LNCaP clone FGC (cell line): Measurements from ENCODE around the gene EPB41L5.
A peak's percentile ranks its signal among the peaks of the same experiment; 100 is the strongest.

Source experiments
- DNase-seq: peaks from one replicate; pipeline ENCODE4 v3.0.0-alpha.2; 2011; ENCODE audit warnings: low read depth
- H3K4me3 ChIP-seq: 2 replicates; pipeline ENCODE4 v1.5.1; 2011; ENCODE audit warnings: mild to moderate bottlenecking, low read depth, low read length, control low read depth
- TF ChIP-seq, protein P1 (sequence below): IDR thresholded peaks from 2 replicates; pipeline ENCODE4 v1.5.1; 2012; ENCODE audit warnings: mild to moderate bottlenecking; ENCODE audit not compliant: control insufficient read depth, insufficient read depth; ENCODE audit errors: extremely low read depth

Gene EPB41L5

DNA sequence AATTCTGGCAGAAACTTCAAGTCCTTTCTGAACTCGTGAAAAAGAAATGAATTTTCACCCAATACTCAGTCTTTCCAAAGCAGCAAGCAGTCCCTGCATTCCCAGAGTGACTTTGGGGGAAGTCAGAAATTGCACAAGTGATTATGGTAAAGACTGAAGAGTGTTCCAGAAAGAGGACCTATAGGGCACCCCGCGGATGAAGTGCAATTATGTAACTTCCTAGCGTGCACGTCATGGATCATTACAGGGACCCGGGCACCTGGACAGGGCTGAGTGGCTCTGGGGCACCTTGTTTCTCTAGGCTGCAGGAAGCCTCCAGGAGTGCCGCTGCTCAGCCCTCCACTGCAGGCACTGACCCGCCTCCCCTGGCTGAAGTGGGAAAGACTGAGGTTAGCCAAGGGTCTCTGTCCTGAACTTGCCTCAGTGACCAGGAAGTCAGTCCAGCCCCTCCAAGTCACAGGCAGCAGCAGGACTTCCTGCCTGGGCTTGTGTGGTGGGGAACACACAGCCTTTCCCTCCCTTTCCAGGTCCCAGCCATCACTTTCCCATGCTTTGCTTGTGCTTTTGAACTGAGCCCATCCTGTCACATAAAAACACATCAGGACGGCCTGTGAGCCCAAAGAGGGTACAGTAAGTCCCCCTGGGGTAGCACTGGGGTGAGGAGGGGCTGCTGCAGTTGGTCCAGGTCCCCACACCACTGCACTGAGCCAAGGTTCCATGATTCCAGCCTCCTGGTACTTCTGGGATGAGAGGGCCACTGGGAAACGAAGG lies 190.6 kb downstream of the EPB41L5 start:
- no peak for DNase-seq
- TF ChIP-seq, protein P1, sequence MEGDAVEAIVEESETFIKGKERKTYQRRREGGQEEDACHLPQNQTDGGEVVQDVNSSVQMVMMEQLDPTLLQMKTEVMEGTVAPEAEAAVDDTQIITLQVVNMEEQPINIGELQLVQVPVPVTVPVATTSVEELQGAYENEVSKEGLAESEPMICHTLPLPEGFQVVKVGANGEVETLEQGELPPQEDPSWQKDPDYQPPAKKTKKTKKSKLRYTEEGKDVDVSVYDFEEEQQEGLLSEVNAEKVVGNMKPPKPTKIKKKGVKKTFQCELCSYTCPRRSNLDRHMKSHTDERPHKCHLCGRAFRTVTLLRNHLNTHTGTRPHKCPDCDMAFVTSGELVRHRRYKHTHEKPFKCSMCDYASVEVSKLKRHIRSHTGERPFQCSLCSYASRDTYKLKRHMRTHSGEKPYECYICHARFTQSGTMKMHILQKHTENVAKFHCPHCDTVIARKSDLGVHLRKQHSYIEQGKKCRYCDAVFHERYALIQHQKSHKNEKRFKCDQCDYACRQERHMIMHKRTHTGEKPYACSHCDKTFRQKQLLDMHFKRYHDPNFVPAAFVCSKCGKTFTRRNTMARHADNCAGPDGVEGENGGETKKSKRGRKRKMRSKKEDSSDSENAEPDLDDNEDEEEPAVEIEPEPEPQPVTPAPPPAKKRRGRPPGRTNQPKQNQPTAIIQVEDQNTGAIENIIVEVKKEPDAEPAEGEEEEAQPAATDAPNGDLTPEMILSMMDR: no peak
- no peak overlapping the region for H3K4me3 ChIP-seq

DNA sequence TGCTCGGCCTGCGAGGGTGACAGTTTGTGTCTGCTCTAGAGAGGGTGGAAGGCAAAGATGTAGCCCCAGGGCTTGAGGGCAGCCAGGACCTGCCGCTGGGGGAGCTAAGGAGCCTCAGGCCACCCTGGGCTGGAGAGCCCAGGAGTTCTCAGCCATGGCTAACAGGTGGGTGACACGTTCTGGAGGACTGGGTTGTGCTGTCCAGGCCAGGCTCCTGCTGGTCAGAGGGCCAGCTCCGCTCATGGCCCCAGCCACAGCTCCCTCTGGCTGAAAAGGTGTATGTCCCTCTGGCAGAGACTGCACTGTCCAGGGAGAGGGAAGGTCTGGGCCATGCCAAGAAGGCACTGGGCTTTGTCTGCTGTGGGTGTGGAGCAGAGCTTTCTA lies 191.1 kb downstream of the EPB41L5 start:
- TF ChIP-seq, protein P1: no peak
- no peak overlapping the region for H3K4me3 ChIP-seq
- DNase-seq: no peak

DNA sequence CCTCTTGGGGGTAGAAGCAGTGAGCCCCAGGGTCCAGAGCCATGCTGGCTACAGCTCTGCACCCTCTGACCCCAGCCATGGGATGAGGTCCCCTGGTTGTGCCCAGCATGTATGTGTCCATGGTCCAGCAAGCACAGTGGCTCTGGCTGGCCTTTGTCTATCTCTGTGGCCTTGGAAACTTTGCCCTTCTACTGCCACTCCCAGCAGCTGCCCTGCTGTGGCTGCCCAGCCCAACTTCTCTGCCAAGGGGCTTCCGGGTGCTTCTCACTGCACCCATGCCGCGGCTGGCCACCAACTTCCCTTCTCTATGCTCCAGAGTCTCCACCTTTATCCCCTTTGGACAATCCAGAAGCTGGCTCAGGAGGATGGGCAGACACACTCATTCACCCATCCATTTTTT lies 191.5 kb downstream of the EPB41L5 start:
- H3K4me3 ChIP-seq: no peak overlapping the region
- TF ChIP-seq, protein P1: no peak
- DNase-seq: no peak

DNA sequence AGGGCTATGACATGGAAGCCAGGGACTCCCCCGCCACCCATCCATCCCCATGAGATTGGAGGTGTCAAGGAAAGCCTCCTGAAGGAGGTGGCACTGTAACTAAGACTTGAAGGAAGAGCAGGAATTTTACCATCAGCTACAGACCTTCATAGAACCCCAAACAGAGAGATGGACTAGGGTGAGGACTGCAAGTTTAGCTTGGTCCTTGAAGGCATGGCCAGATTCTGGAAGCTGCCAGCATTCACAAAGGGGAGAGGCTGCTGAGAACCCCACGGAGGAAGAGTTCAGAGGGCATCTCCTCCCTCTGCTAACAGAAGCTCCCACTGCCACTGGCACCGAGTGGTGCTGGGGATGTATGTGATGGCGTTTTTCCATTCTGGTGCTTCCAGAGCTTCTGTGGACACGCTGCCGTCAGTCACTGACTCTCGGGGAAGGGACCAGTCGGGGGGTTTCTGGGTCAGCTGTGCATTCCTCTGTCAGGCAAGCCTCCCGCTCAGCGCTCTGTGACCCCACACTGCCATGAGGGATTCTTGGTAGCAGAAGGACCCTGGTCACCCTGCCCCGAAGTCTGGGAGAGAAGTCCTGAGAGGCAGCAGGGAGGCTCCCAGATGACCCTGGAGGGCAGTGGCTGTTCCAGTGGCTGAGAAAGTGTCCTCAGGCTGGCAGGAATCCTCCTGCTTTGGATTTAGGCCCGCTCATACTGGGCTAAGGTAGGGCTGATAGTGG lies 192.2 kb downstream of the EPB41L5 start:
- no peak overlapping the region for H3K4me3 ChIP-seq
- TF ChIP-seq, protein P1: no peak
- DNase-seq: no peak

DNA sequence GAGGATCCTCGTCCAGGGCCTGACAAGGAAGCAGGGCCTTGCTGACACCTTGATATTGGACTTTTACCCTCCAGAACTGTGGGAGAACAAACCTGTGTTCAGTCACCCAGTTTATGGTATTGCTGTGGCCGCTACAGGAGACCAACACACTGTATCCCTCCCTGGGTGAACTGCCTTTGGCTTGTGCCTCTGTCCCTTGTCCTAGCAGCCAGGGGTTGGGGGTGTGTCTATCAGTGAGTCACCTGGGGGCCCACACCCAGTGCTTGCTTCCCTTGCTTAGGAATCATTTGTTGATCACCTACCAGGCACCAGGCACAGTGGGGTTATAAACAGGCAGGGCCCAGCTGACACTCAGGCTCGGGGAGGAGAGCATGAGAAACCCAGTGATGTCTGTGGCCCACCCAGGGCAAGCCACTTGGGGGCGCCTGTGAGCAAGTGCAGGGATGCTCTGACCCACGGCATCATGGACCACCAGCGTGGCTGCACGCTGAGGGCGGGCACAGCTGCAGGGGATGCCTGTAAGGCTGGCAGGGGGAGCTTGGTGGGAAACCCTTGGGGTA lies 193.2 kb downstream of the EPB41L5 start:
- no peak for DNase-seq
- H3K4me3 ChIP-seq: no peak overlapping the region
- TF ChIP-seq, protein P1: peak; percentile 33

DNA sequence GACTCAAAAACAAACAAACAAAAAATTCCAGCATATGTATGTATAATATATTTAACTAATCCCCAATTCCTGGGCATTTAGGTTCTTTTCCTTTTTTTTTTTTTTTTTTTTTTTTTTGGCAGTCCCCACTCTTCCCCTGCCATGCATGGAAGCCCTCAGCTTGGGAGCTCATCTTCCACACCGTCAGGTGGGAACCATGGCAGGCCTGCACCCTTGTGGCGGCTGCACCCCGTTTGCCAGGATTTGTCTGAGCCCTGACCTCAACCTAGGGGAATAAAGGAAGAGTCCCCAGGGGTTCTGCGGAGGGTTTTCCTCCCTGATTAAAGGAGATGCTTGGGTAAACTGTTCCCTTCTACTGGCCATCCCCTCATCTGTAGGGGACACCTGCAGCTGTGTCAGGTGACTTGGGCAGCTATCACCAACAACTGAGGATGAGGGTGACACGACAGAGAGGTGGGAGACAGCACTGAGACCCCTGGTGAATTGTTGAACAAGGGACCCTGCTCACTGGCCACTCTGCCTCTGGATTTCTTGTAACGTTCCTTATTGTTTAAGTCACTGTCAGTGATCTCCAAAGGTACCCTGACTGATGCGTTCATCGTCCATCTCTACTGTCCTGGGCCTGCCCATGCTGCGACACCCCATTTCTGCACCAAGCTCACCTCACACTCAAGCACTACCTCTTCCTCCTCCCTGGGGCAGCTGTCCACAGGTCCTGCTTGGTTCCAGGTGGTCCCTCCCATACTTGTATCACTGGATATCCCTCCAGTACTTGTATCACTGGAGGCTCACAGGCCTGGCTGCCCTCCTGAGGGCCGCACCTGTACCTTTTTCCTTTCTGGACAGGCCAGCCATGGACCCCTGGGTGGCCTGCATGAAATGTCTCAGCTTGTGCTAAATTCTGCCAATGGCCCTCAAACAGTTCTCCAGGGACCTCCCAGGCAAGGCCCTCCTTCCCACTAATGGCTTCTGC lies 195.8 kb downstream of the EPB41L5 start:
- DNase-seq: no peak
- no peak overlapping the region for H3K4me3 ChIP-seq
- TF ChIP-seq, protein P1: no peak
